Vagina (tissue), 2 donors: ENCODE results near the gene ZMYM3.

Source experiments
- CTCF ChIP-seq, 3 experiments: fragments of 450-650 bp in 2 of 3; fragments of 200-600 bp in 1 of 3; sonication (generic) in 1 of 3; IDR thresholded peaks; one replicate each; pipeline ENCODE4 v1.5.1; 2017 to 2019; ENCODE audit warnings: antibody characterized with exemption in 3 of 3, mild to moderate bottlenecking in 2 of 3, moderate library complexity in 2 of 3
- POLR2A ChIP-seq, 2 donors: fragments of 450-650 bp; IDR thresholded peaks; one replicate each; pipeline ENCODE4 v1.6.1; 2017; ENCODE audit warnings: antibody characterized with exemption in 2 of 2, mild to moderate bottlenecking in 2 of 2, moderate library complexity in 2 of 2
- POLR2AphosphoS5 ChIP-seq, 2 donors: sonication (generic); formaldehyde crosslinking; IDR thresholded peaks; one replicate each; pipeline ENCODE4 v1.9.0; 2017; ENCODE audit warnings: antibody characterized with exemption in 2 of 2, mild to moderate bottlenecking in 2 of 2, low read depth in 1 of 2; ENCODE audit not compliant: insufficient read depth in 1 of 2

GRCh38 chrX:71292669-71293365 is 38.9 kb upstream of the ZMYM3 start:
- TF ChIP-seq CTCF (IDR thresholded peaks at IDR 0.05), result no peak
- no peak for TF ChIP-seq POLR2AphosphoS5 (IDR thresholded peaks at IDR 0.05; ENCODE audit: insufficient read depth in 1 of 2, low read depth in 1 of 2)
- TF ChIP-seq POLR2A (IDR thresholded peaks at IDR 0.05), result no peak
